HUDEP-2 (cell line): ENCODE data around the gene GRID2.

Experiments
- DNase-seq, 76 experiments: peaks; one replicate each; lab custom pipeline; 2025; ENCODE audit not compliant: unreplicated experiment in 76 of 76; lab: John Stamatoyannopoulos, UW

Gene GRID2

DNA sequence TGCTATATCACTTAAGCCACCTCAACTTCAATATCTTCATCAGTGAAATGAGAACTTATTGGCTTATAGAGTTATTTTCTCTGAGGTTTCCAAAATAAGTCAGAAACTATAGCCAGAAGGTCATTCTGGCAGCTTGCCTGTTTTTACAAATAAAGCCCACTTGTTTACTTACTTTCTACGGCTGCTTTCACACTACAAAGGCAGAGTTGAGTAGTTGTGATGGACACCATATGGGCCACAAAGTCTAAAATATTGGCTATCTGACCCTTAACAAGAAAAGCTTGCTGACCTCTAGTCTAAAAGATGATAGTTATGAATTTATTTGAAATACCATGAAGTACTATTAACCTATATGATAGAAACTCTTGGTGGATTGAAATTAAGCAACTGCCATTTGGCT, 1457.5 kb downstream of the GRID2 start:
- no peak for DNase-seq

DNA sequence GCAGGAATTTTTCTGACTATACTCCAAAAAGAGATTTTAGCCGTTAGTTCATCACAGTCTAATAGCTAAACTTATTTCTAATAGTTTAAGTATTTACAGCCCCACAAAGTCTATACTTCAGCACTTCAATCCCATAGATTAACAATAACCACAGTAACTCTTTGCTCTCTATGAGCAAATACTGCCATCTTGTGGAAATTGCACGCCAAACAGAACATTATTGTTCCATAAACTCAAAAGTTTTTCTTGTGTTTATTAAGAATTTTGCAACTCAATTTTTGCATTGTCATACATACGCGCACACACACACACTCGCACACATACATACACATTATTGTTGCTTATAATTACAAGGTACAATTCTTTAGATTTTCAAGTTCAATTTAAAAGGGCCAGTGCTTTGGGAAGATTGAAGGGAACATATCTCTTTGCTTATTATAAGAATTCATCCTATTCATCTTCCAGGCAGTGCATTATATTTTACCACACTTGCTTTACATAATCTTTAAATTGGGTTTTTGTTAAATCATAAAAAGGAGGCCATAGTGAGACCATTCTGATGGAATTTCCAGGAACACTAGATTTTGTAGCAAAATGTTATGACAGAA, 1461.0 kb downstream of the GRID2 start:
- peak in 12 of 76 experiments; percentile 1 to 27 (median 10) for DNase-seq

DNA sequence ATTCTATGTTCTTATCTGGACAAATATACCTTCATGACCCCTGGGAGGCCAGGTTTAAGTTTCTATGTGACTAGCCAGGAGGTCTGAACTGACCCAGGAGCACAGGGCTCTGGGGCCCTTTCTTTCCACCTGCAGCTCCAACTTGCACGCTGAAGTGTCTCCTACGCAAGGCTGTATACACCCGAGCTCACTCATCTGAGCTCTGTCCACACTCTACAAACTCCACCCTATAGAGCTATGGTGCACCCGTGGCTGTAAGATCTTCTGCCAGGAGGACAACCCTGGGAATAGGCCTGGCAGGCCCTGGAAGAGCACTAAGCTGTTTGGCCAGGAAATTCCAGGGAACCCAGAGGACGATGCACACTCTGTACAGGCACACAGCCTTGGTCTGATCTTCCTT, 1464.2 kb downstream of the GRID2 start:
- no peak for DNase-seq

DNA sequence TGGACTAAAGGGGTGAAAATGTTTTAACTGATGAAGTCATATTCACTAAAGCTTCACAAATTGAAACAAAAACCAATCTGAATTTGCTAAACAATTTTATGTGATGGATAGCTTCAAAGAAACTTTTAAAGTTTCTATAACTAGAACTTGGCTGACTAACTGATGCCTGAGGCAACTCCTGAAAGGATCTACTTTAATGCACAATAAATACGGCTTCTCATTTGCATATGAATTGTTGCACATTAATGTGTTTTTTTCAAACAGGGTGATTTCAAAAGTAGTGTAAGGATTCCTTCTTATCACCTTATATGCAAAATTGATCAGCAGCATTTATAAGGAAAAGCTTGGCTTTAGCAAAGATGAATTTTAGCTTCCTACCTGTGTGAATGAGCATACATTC, 1466.4 kb downstream of the GRID2 start:
- DNase-seq, result no peak

DNA sequence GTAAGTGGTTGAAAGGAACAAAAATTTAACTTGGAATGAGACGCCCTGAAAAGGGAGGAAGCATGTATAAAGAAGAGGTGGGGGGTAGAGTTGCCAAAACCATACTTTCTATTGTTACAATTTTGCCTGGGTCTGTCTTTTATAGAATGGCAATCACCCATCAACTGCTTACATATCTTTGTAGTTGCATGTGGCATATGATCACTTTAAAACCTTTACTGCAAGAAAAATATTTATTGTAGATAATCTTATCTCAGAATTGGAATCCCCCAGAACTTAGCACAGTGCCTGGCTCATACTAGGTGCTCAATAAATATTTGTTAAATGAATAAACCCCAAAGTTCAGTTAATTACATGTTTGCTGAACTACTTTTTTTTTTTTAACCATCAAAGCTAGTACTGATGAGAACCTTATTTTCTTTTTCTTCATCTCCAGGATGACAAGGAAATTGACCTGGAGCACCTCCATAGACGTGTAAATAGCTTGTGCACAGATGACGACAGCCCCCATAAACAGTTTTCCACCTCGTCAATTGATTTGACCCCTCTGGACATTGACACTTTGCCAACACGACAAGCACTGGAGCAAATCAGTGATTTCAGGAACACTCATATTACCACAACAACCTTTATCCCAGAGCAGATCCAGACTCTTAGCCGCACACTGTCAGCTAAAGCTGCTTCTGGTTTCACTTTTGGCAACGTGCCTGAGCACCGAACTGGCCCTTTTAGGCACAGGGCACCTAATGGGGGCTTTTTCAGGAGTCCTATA, 1468.1 kb downstream of the GRID2 start:
- DNase-seq, result no peak

DNA sequence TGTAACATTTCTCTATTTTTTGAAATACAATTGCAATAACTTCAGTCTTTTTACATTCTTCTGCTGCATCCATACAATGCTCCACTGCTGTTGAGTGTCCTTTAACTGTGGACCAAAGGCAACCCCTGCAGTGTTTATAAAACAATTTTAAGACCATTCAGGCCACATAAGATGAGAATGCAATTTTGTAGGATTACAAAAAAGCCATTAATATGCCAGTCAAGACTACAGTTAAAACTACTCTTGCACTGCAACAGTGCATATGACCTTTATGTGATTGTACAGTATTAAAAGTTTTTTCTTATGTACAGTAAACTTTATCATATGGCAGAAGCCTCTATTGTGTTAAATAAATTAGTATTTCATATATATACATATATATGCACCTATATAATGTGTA, 1469.1 kb downstream of the GRID2 start:
- no peak for DNase-seq

DNA sequence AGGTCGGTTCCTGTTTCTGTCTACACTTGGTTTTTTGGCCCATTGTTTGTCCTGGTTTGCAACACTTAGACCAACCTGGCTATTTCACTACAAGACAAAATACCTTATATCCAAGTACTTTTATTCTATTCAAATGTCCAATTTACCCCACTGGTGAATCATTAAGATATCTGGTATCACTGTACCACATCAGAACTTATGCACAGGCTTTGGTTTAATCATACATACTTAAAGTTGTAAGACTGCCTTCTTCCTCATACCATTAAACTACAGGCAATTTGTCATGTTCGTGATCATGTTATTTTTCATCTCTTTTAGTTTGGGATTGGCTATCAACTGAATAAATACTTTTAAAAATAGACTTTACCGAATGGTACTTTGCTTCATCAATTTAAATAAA, 1471.8 kb downstream of the GRID2 start:
- DNase-seq, result no peak

DNA sequence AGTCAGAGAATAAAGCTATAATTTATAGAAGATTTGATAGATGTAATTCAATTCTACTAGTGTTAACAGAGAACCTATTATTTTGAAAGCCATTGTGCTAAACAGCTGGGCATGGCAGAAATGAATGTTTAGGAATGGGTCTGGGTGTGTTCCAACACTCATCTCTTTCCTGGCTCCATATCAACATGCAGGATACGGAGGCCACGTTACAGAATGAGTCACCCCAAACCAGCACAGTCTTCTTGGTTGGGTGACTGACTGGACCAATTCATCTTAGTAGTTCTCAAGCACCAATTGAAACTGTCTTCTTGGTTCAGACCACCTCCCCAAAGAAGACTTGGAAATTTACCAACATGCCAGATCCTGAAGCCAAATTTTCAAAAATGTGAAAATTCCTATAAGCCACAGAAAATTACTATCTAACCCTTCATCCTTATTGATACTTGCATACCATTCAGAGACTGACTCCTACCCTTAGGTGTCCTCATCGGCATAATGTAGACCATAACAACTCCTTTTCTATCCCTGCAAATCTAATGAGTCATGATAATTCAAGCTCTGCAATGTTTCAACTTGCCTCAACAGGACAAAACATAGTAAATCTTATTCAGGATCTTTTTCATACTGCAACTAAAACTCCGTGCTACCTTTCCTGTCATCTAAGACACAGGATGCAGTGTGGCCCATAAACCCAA, 1472.8 kb downstream of the GRID2 start:
- no peak for DNase-seq

DNA sequence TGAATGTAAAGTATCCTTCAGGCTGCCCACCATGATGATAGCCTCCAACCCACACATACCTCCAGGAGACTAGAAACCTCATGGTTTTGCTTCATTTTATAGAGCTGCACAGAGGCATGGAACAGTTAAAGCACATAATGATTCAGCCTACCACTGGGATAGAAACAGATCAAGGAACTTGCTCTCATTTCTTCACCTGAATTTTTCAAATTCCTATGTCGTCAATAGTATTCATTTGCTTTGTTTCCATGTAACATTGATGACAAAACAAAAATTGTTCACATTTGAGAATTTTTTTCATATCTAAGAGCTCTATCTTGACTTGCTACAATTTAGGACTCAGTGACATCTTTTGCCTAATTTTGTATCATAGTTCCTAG, 1473.3 kb downstream of the GRID2 start:
- no peak for DNase-seq

DNA sequence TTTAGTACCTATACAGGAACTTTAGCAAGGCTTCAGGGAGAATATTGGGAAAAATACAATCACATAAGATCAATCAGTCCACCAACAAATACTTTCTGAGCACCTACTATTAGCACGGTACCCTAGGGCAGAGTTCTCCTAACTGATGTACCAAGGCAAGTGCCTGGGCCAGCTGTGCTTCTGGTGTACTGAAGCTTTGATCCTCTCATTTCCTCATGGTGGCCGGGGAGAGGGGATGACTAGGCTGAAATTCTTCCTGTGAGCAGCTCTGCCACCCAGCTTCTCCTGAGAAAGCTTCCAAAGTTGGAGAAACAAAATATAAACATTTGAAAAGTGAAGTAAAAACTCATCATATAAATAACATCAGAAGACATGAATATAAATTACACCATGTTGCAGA, 1475.5 kb downstream of the GRID2 start:
- no peak for DNase-seq

DNA sequence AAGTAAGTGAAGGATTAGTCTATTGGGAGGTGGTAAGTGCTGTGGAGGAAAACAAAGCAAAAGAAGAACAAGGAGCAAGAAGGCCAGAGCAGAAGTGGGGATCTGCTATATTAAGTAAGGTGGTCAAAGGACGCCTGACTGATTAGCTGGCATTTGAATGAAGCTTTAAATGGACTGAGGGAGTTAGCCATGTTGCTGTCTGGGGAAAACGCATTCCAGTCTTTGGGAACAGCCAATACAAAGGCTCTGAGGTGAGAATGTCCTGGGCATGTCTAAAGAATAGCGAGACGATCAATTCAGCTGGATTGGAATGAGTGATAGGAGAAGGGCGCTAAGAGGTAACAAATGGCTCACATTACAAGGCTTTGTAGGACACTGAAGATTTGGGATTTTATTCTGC, 1476.3 kb downstream of the GRID2 start:
- no peak for DNase-seq

DNA sequence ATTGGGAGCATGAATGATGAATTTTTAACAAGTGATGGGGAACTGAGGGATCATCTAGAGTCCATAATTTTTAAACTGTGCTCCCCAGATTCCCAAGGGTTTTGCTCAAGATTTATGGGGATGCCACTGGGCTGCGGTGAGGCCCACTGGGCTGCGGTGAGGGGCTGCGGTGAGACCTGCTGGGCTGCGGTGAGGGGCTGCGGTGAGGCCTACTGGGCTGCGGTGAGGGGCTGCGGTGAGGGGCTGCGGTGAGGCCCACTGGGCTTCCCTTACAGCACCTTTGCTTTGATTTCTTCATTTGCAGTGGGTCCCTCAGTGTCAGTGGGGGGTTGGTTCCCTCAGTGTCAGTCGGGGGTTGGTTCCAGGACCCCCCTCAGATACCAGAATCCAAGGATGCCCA, 1477.4 kb downstream of the GRID2 start:
- no peak for DNase-seq

DNA sequence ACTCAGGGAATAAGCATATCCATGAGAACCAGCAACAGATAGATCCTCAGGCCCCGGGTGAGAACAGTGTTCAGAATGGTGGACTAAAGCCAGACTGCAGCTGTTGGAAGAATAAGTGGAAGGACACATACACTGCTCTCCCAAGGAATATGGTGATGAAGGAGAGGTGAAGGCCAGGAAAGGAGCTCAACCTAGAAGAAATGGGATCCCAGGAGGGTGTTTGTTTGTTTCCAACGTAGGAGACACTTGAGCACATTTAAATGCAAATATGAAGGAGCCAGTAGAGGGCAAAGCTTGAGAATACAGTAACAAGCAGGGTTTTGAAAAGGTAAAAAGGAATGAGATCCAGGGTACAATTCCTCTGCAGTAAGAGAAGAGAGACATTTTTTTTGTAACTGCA, 1482.4 kb downstream of the GRID2 start:
- no peak for DNase-seq

DNA sequence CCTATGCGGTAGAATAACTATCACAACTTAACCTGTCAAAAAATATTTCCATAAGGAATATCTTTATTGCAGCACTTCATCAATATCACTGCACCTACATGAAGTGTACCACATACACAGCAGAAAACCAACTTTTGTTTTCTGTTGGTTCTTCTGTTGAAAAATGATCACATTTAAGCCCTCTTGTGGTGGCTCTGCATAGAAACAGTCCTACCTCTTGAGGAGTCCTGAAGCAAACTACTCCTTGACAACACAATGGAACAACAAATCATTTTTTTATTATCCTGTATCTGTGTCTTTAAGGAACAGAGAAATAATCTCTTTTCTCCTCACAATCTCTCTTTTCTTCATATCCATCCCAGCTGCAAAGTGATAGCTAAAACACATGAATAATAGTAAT, 1484.9 kb downstream of the GRID2 start:
- DNase-seq, result peak in 4 of 76 experiments; percentile 1 to 4 (median 2)

DNA sequence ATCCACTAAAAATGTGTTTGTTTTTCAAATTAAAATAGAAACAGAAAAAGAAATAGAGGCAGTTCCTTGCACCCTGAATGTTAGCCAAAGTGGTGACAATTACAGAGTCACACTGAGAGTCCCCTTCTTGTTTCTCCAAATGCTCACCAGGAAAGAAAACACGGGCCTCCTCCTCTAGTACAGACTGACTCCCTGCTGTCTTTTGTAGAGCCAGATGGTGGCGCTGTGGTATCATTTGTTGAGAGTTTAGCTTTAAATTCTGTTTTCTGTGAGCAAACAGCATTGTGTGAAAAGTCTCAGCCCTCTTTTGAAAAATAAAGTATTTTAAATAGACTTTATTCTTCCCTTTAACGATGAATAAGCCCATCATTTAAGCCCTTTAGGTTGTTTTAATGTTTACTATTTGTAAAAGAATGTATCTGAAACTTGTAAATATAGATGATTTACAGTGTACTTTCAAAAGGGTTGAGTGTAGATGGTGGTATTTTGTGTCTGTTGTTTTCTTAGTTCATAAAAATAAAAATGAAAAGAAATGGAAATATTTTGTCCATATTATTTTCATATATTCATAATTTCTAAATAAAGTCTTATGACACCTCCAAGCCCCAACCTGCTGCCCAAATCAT, 1487.9 kb downstream of the GRID2 start:
- peak in 41 of 76 experiments; percentile 0 to 55 (median 16) for DNase-seq

DNA sequence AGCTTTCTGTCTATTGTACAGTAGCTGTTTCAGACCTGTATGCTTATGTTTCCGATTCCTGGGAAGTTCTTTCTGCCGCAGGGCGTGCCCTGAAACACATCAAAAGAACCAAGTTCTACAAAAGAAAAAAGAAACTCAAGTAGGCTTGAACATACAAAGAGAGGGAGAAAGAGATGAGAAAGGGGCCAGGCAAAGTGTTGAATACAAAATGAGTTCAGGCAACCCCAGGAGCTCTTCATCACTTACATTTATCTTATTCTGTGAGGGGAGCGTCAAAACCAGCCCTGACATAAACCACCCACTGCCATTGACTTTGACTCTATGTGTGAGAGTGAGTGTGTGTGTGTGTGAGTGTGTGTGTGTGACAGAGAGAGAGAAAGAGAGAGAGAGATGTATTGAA, 1498.3 kb downstream of the GRID2 start:
- no peak for DNase-seq

DNA sequence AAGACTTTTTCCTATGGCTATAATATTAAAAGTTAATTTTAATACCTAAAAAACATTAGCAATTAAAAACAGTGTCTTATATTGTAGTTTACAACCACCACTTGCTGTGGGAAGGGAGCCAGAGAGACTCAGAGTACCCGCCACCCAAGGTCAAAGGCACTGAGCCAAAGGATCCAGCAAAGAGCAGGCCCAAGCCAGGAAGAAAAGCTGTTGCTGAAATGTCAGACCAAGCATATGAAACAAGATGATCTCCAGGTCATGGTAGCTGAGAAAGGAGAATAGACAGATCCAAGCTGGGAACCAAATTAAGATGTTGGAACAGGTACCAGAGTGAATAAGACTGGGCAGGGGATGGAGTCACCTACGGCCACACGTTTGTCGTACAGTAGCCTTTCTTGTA, 1506.0 kb downstream of the GRID2 start:
- no peak for DNase-seq

DNA sequence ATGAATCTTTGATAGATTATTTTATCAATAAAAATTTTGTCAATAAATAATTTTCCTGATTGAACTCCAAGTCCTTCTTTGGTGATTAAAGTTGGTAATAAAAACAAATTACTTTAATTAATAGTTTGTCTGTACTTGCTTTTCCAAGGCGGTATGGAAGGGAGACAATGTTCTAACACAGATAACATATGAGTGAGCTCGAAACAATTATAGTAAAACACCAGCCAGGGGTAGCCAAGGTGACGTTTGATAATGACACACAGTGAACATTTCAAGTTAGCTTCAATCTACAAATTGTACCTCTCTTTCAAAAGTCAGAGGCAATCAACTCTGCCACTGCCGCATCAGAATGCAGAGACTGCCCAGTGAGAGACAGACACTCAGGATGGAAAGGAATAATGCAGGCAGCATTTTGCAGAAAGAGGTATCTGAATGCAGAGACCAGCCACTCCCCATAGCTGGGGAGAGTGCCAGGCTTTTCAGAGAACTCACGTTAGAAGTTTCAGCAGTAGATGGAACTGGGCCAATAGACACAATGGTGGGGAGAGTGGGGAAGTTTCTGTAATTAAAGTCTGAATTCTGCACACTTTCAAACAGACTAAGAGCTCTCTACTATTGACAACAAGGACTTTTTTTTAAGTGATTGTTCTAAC, 1506.7 kb downstream of the GRID2 start:
- peak in 5 of 76 experiments; percentile 0 to 9 (median 2) for DNase-seq

DNA sequence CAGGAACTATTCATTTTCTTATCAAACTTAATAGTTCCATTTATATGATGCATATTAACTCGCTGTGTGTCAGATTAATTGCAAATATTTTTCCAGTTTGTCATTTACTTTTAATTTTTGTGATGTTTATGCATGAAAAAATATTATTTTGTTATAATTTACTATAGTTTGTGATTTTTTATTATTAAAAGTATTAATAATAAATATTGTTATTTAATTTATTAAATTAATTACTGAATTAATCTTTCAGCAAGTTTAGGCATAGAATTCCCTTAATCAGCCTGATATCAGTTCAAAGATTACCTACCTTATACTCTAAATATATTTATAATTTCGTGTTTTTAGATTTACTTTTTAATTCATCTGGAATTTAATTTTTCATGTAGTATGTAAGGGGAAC, 1509.3 kb downstream of the GRID2 start:
- DNase-seq, result no peak

DNA sequence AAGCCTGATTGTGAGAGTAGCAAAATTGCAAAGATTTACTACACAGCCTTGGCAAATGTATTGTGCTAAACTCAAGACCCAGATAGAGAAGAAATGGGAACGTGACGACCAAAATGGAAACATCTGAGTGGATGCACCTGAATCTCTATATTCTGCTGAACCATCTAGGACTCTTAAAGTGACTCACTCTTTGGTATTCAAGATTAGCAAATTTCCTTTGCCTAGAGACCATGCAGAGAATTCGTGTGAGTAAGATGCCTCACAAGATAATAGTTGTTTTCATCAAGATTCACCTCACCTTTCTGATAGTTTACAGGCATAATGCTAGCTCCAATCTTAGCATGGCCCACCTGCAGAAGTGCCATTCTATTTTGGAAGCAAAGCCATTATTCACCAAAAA, 1510.4 kb downstream of the GRID2 start:
- DNase-seq, result no peak

DNA sequence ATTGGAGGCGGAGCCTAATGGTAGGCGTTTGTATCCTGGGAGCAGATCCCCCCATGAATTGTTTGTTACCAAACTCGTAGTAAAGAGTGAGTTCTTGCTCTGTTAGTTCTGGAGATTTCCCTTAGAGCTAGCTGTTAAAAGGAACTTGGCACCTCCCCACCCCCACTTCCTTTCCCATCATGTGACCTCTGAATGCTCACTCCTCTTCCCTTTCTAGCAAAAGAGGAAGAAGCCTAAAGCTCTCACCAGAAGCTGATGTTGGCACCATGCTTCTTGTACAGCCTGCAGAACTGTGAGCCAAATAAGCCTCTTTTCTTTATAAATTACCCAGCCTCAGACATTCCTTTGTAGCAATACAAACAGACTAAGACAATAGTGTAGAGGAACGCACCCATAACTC, 1511.0 kb downstream of the GRID2 start:
- peak in 1 of 76 experiments; percentile 0 for DNase-seq
